HepG2 (cell line): Measurements from ENCODE around the gene TTC6. TPM values are rescaled to one million over a fixed set of nuclear protein-coding genes. Genes with fewer than 3 reads are reported as not detected.

Experiments used
- ARID3A ChIP-seq: IDR thresholded peaks from 2 replicates; pipeline ENCODE4 v1.6.1; 2012; ENCODE audit warnings: low read depth, low read length, improper control_type of control experiment
- GLMP ChIP-seq: sonication (generic); formaldehyde crosslinking; IDR thresholded peaks from 2 replicates; pipeline ENCODE4 v1.9.0; 2021; ENCODE audit warnings: missing genetic modification reagents, mild to moderate bottlenecking, borderline replicate concordance
- GZF1 ChIP-seq: sonication (generic); formaldehyde crosslinking; IDR thresholded peaks from 2 replicates; pipeline ENCODE4 v1.5.1; 2020; ENCODE audit warnings: mild to moderate bottlenecking, missing genetic modification reagents
- HNF1B ChIP-seq: sonication (generic); formaldehyde crosslinking; IDR thresholded peaks from 2 replicates; pipeline ENCODE4 v1.5.1; 2020; ENCODE audit warnings: mild to moderate bottlenecking, moderate library complexity, missing genetic modification reagents
- NR2C2 ChIP-seq: sonication (generic); formaldehyde crosslinking; IDR thresholded peaks from 2 replicates; pipeline ENCODE4 v1.4.0; 2020; ENCODE audit warnings: missing genetic modification reagents, mild to moderate bottlenecking, moderate library complexity, borderline replicate concordance
- SCMH1 ChIP-seq: sonication (generic); formaldehyde crosslinking; IDR thresholded peaks from 2 replicates; pipeline ENCODE4 v1.9.0; 2021; ENCODE audit warnings: missing genetic modification reagents, mild to moderate bottlenecking, borderline replicate concordance
- SP2 ChIP-seq: sonication (generic); formaldehyde crosslinking; IDR thresholded peaks from 2 replicates; pipeline ENCODE4 v1.5.1; 2020; ENCODE audit warnings: mild to moderate bottlenecking, missing genetic modification reagents
- SYNCRIP ChIP-seq: fragments of 200-400 bp; formaldehyde crosslinking; IDR thresholded peaks from 2 replicates; pipeline ENCODE4 v1.6.1; 2018; ENCODE audit warnings: mild to moderate bottlenecking, low read depth, low read length; ENCODE audit not compliant: insufficient read depth
- ZBTB43 ChIP-seq: sonication (generic); formaldehyde crosslinking; conservative IDR thresholded peaks from 2 replicates; pipeline ENCODE4 v1.4.0; 2020; ENCODE audit warnings: missing genetic modification reagents
- ZKSCAN1 ChIP-seq: fragments of 150-350 bp; IDR thresholded peaks from 2 replicates; pipeline ENCODE4 v1.6.1; 2014; ENCODE audit warnings: low read length
- ZNF124 ChIP-seq: sonication (generic); formaldehyde crosslinking; IDR thresholded peaks from 2 replicates; pipeline ENCODE4 v1.4.0; 2020; ENCODE audit warnings: missing genetic modification reagents
- ZNF496 ChIP-seq: sonication (generic); formaldehyde crosslinking; IDR thresholded peaks from 2 replicates; pipeline ENCODE4 v1.8.1; 2023; ENCODE audit warnings: mild to moderate bottlenecking, moderate library complexity, missing genetic modification reagents; ENCODE audit not compliant: insufficient replicate concordance
- ZNF513 ChIP-seq: sonication (generic); formaldehyde crosslinking; conservative IDR thresholded peaks from 2 replicates; pipeline ENCODE4 v1.5.0; 2020; ENCODE audit warnings: missing genetic modification reagents
- ZNF557 ChIP-seq: sonication (generic); formaldehyde crosslinking; IDR thresholded peaks from 2 replicates; pipeline ENCODE4 v1.4.0; 2020; ENCODE audit warnings: missing genetic modification reagents
- ZNF639 ChIP-seq: conservative IDR thresholded peaks from 2 replicates; pipeline ENCODE4 v1.6.1; 2018; ENCODE audit warnings: missing genetic modification reagents
- ZNF670 ChIP-seq: sonication (generic); formaldehyde crosslinking; IDR thresholded peaks from 2 replicates; pipeline ENCODE4 v1.8.0; 2022; ENCODE audit warnings: mild to moderate bottlenecking, missing genetic modification reagents, borderline replicate concordance
- ZNF800 ChIP-seq: sonication (generic); formaldehyde crosslinking; IDR thresholded peaks from 2 replicates; pipeline ENCODE4 v1.4.0; 2020; ENCODE audit warnings: missing genetic modification reagents
- polyA plus RNA-seq, 8 experiments: library from polyadenylated mRNA; depleted of rRNA in 3 of 8; stranded (reverse) in 7 of 8; unstranded in 1 of 8; fragments of >200 nt; fragmentation: Illumina TruSeq in 4 of 8; extraction: Trizol in 4 of 8; gene quantifications; 2 replicates each; pipeline versions ENCODE4 v1.2.1 to v1.2.3, GENCODE V29; 2011 to 2016; ENCODE audit warnings: low read depth in 4 of 8, missing spikeins in 1 of 8, mixed read lengths in 1 of 8; ENCODE audit not compliant: insufficient read depth in 1 of 8
- total RNA-seq, 5 experiments: library from RNA; depleted of rRNA; stranded (reverse); fragments of >200 nt; fragmentation: Illumina TruSeq; extraction: Trizol; gene quantifications; 2 replicates each; pipeline ENCODE4 v1.2.3, GENCODE V29; 2016; ENCODE audit warnings: low read depth in 1 of 5

The TTC6 gene
- total and polyA plus RNA-seq, 2 of the 13 experiments (the other 11 are each of a cell fraction or from before 2014, with no cell fraction given) = 9.3 to 27.4 TPM

- TF ChIP-seq HNF1B (CRISPR knock-in tag) (no peak), GLMP (CRISPR knock-in tag) (no peak), ZNF513 (CRISPR knock-in tag) (no peak), ZNF557 (peak; percentile 98), GZF1 (peak; percentile 73; the same call in 1 of the 2 replicates), SYNCRIP (no peak), ARID3A (peak; percentile 100), NR2C2 (CRISPR knock-in tag) (no peak; the same call in 1 of the 2 replicates), ZBTB43 (CRISPR knock-in tag) (0 out of 2 replicates have a peak, but pooled peaks have one; percentile 84), ZNF496 (CRISPR knock-in tag) (no peak), SCMH1 (CRISPR knock-in tag) (no peak), ZNF800 (CRISPR knock-in tag) (peak; percentile 82; the same call in 1 of the 2 replicates), ZNF124 (CRISPR knock-in tag) (peak; percentile 99), ZNF639 (CRISPR knock-in tag) (peak; percentile 85), SP2 (CRISPR knock-in tag) (no peak), ZNF670 (CRISPR knock-in tag) (no peak), ZKSCAN1 (peak; percentile 56)
These were observed 48.6 kb upstream of the TTC6 start (continued) for GRCh38 chr14:37546621-37547447.
